ENCODE data around the gene HTRA3.

HTRA3 gene

GRCh38 chr4:8250227-8250626, 19.3 kb upstream of the HTRA3 start:
- no peak for DNase-seq

GRCh38 chr4:8250637-8251036, 18.9 kb upstream of the HTRA3 start:
- DNase-seq, result no peak

GRCh38 chr4:8251110-8251883, 18.3 kb upstream of the HTRA3 start:
- no peak for DNase-seq

GRCh38 chr4:8252301-8253173, 17.0 kb upstream of the HTRA3 start:
- DNase-seq, result no peak

GRCh38 chr4:8254076-8254475, 15.5 kb upstream of the HTRA3 start:
- no peak for DNase-seq

GRCh38 chr4:8255698-8256441, 13.7 kb upstream of the HTRA3 start:
- no peak for DNase-seq

- DNase-seq, result no peak
Observed at GRCh38 chr4:8257854-8258253, 11.7 kb upstream of the HTRA3 start.

GRCh38 chr4:8258552-8259212, 10.9 kb upstream of the HTRA3 start:
- DNase-seq, result no peak

- DNase-seq, result no peak
Observed at GRCh38 chr4:8259743-8260430, 9.7 kb upstream of the HTRA3 start.

GRCh38 chr4:8260656-8261111, 8.9 kb upstream of the HTRA3 start:
- DNase-seq, result no peak

GRCh38 chr4:8261851-8262535, 7.6 kb upstream of the HTRA3 start:
- no peak for DNase-seq

GRCh38 chr4:8262637-8263322, 6.8 kb upstream of the HTRA3 start:
- no peak for DNase-seq

- no peak for DNase-seq
Observed at GRCh38 chr4:8263397-8263796, 6.2 kb upstream of the HTRA3 start.

GRCh38 chr4:8264106-8264505, 5.4 kb upstream of the HTRA3 start:
- DNase-seq, result no peak

GRCh38 chr4:8265171-8265929, 4.2 kb upstream of the HTRA3 start:
- no peak for DNase-seq

GRCh38 chr4:8266088-8266487, 3.5 kb upstream of the HTRA3 start:
- DNase-seq, result no peak

- DNase-seq, result no peak
Observed at GRCh38 chr4:8266508-8266907, 3.0 kb upstream of the HTRA3 start.

GRCh38 chr4:8267077-8267476, 2.5 kb upstream of the HTRA3 start:
- peak; percentile 21 for DNase-seq

GRCh38 chr4:8268211-8268610, 1.3 kb upstream of the HTRA3 start:
- DNase-seq, result no peak

GRCh38 chr4:8268901-8269534, 536 bp upstream of the HTRA3 start:
- no peak for DNase-seq

All from NCI-H1092 (cell line).